Uterus (tissue), 2 donors: ENCODE results near the gene LCAT.

Experiments
- CTCF ChIP-seq, 4 experiments: fragments of 200-600 bp in 2 of 4; fragments of 450-650 bp in 2 of 4; sonication (generic) in 2 of 4; IDR thresholded peaks; one replicate each; pipeline ENCODE4 v1.5.1; 2016 to 2019; ENCODE audit warnings: antibody characterized with exemption in 4 of 4, mild to moderate bottlenecking in 2 of 4, moderate library complexity in 1 of 4
- POLR2A ChIP-seq, 2 donors: fragments of 450-650 bp; IDR thresholded peaks; one replicate each; pipeline ENCODE4 v1.6.1; 2016; ENCODE audit warnings: antibody characterized with exemption in 2 of 2, mild to moderate bottlenecking in 1 of 2, moderate library complexity in 1 of 2

DNA sequence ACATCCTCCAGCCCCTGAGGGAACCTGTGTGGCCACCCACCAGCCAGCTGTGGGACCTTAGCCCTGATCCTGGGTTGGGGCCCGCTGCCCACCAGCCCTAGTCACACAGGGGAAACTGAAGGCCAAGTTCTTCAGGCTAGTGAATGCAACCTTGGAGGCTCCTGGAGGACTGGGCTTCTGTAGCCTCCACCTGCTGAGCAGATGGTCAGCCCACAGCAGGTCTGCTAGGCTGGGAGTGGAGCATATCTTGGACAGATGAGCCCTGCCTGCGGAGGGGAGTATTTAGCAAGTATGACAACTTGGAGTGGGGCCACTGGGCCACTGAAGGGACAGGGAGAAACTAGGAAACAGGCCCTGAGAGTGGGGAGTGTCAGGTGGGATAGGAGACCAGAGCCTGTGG, 32.3 kb upstream of the LCAT start:
- TF ChIP-seq CTCF (IDR thresholded peaks at IDR 0.05) (no peak), POLR2A (IDR thresholded peaks at IDR 0.05) (no peak)
